Adrenal gland (tissue), 5 donors: ENCODE measurements around the gene HTATSF1.

Experiments
- POLR2A ChIP-seq, 2 donors: fragments of 450-650 bp; IDR thresholded peaks; one replicate each; pipeline ENCODE4 v1.6.1; 2017; ENCODE audit warnings: antibody characterized with exemption in 2 of 2, mild to moderate bottlenecking in 2 of 2, moderate library complexity in 1 of 2
- TF ChIP-seq, protein P1 (sequence below), 6 experiments: fragments of 450-650 bp in 4 of 6; fragments of 200-600 bp in 2 of 6; sonication (generic) in 1 of 6; IDR thresholded peaks; 1 replicate in 5 of 6; 2 replicates in 1 of 6; pipeline versions ENCODE4 v1.5.1 to v1.8.0; 2016 to 2021; ENCODE audit warnings: antibody characterized with exemption in 6 of 6, mild to moderate bottlenecking in 2 of 6, moderate library complexity in 1 of 6
- donor health status: DM: no; HTN: no; CAD: no.

- TF ChIP-seq, protein P1, sequence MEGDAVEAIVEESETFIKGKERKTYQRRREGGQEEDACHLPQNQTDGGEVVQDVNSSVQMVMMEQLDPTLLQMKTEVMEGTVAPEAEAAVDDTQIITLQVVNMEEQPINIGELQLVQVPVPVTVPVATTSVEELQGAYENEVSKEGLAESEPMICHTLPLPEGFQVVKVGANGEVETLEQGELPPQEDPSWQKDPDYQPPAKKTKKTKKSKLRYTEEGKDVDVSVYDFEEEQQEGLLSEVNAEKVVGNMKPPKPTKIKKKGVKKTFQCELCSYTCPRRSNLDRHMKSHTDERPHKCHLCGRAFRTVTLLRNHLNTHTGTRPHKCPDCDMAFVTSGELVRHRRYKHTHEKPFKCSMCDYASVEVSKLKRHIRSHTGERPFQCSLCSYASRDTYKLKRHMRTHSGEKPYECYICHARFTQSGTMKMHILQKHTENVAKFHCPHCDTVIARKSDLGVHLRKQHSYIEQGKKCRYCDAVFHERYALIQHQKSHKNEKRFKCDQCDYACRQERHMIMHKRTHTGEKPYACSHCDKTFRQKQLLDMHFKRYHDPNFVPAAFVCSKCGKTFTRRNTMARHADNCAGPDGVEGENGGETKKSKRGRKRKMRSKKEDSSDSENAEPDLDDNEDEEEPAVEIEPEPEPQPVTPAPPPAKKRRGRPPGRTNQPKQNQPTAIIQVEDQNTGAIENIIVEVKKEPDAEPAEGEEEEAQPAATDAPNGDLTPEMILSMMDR (IDR thresholded peaks at IDR 0.05) = no peak
- no peak for TF ChIP-seq POLR2A (IDR thresholded peaks at IDR 0.05)
Measured at GRCh38 chrX:136450050-136450830, 47.2 kb upstream of the HTATSF1 start.
